WTC11 (cell line): ENCODE measurements around the gene FGD3. TPM values are rescaled to one million over a fixed set of nuclear protein-coding genes. Genes with fewer than 3 reads are reported as not detected.

Source experiments
- ATAC-seq: fragments of 200-7000 bp; cut with Tn5 transposase; 2 replicates; pipeline ENCODE4 v1.10.0; 2021; ENCODE audit warnings: mild to moderate bottlenecking, moderate library complexity
- CTCF ChIA-PET: fragments of 300-600 bp; sonication (Branson Sonifier 250); formaldehyde crosslinking; loops from one replicate; lab custom pipeline; 2021; ENCODE audit warnings: antibody characterized with exemption; lab: Charles Lee
- POLR2A ChIA-PET: fragments of 350-600 bp; sonication (Branson Sonifier 250); formaldehyde crosslinking; loops from one replicate; lab custom pipeline; 2021; ENCODE audit warnings: antibody characterized with exemption; lab: Charles Lee
- DNase-seq: peaks from one replicate; pipeline ENCODE4 v3.0.0; 2021; ENCODE audit warnings: low spot score
- H3K27ac Mint-ChIP-seq: 2 replicates; pipeline ENCODE4 v1.8.0; 2021; ENCODE audit warnings: mixed read lengths
- H3K27me3 Mint-ChIP-seq: 2 replicates; pipeline ENCODE4 v1.8.0; 2021; ENCODE audit warnings: low read depth, mild to moderate bottlenecking, moderate library complexity, mixed read lengths
- H3K36me3 Mint-ChIP-seq: 2 replicates; pipeline ENCODE4 v1.8.0; 2021; ENCODE audit warnings: mixed read lengths
- H3K4me1 Mint-ChIP-seq: 2 replicates; pipeline ENCODE4 v1.8.0; 2022; ENCODE audit warnings: mixed read lengths
- H3K4me3 Mint-ChIP-seq: 2 replicates; pipeline ENCODE4 v1.8.0; 2021; ENCODE audit warnings: mild to moderate bottlenecking, moderate library complexity, mixed read lengths
- H3K9me3 Mint-ChIP-seq: 2 replicates; pipeline ENCODE4 v1.8.0; 2021; ENCODE audit warnings: mixed read lengths
- CREB1 ChIP-seq: sonication (generic); formaldehyde crosslinking; IDR thresholded peaks from 2 replicates; pipeline ENCODE4 v1.8.0; 2023; ENCODE audit warnings: mild to moderate bottlenecking, missing genetic modification reagents
- ELF4 ChIP-seq: sonication (generic); formaldehyde crosslinking; IDR thresholded peaks from 2 replicates; pipeline ENCODE4 v1.8.1; 2022; ENCODE audit warnings: low read depth, mild to moderate bottlenecking, moderate library complexity, missing genetic modification reagents
- FOXK1 ChIP-seq: sonication (generic); formaldehyde crosslinking; IDR thresholded peaks from 2 replicates; pipeline ENCODE4 v1.8.0; 2022; ENCODE audit warnings: mild to moderate bottlenecking, moderate library complexity, missing genetic modification reagents
- HMGA2 ChIP-seq: fragments of 250-450 bp; sonication (Bioruptor Pico); IDR thresholded peaks from 2 replicates; pipeline ENCODE4 v1.4.0; 2021; ENCODE audit warnings: mild to moderate bottlenecking, moderate library complexity
- HMGXB4 ChIP-seq: sonication (generic); formaldehyde crosslinking; IDR thresholded peaks from 2 replicates; pipeline ENCODE4 v1.8.1; 2023; ENCODE audit warnings: mild to moderate bottlenecking, moderate library complexity, missing genetic modification reagents
- IRF2 ChIP-seq: sonication (generic); formaldehyde crosslinking; IDR thresholded peaks from 2 replicates; pipeline ENCODE4 v1.8.0; 2022; ENCODE audit warnings: low read depth, missing genetic modification reagents, borderline replicate concordance
- MLX ChIP-seq: sonication (generic); formaldehyde crosslinking; IDR thresholded peaks from 2 replicates; pipeline ENCODE4 v1.8.1; 2023; ENCODE audit warnings: mild to moderate bottlenecking, missing genetic modification reagents, moderate library complexity
- NFE2L1 ChIP-seq: sonication (generic); formaldehyde crosslinking; IDR thresholded peaks from 2 replicates; pipeline ENCODE4 v1.8.1; 2023; ENCODE audit warnings: missing genetic modification reagents
- PREB ChIP-seq: sonication (generic); formaldehyde crosslinking; IDR thresholded peaks from 2 replicates; pipeline ENCODE4 v1.8.1; 2022; ENCODE audit warnings: mild to moderate bottlenecking, missing genetic modification reagents, moderate library complexity, borderline replicate concordance
- RORB ChIP-seq: fragments of 250-450 bp; sonication (Bioruptor Pico); IDR thresholded peaks from 2 replicates; pipeline ENCODE4 v1.9.0; 2021; ENCODE audit warnings: mild to moderate bottlenecking
- SMAD3 ChIP-seq: sonication (generic); formaldehyde crosslinking; IDR thresholded peaks from 2 replicates; pipeline ENCODE4 v1.8.0; 2022; ENCODE audit warnings: missing genetic modification reagents, mild to moderate bottlenecking, borderline replicate concordance
- SP1 ChIP-seq: sonication (generic); formaldehyde crosslinking; conservative IDR thresholded peaks from 2 replicates; pipeline ENCODE4 v1.8.1; 2022; ENCODE audit warnings: missing genetic modification reagents
- STAT6 ChIP-seq: sonication (generic); formaldehyde crosslinking; conservative IDR thresholded peaks from 2 replicates; pipeline ENCODE4 v1.8.1; 2023; ENCODE audit warnings: mild to moderate bottlenecking, low read depth, missing genetic modification reagents, moderate library complexity
- ZBTB21 ChIP-seq: sonication (generic); formaldehyde crosslinking; IDR thresholded peaks from 2 replicates; pipeline ENCODE4 v1.8.1; 2023; ENCODE audit warnings: mild to moderate bottlenecking, missing genetic modification reagents, borderline replicate concordance
- ZNF121 ChIP-seq: sonication (generic); formaldehyde crosslinking; IDR thresholded peaks from 2 replicates; pipeline ENCODE4 v1.8.0; 2023; ENCODE audit warnings: missing genetic modification reagents
- ZNF232 ChIP-seq: sonication (generic); formaldehyde crosslinking; IDR thresholded peaks from 2 replicates; pipeline ENCODE4 v1.8.0; 2022; ENCODE audit warnings: mild to moderate bottlenecking, missing genetic modification reagents
- ZNF423 ChIP-seq: fragments of 250-450 bp; sonication (Bioruptor Pico); IDR thresholded peaks from 2 replicates; pipeline ENCODE4 v2.1.2; 2022; ENCODE audit warnings: mild to moderate bottlenecking, moderate library complexity
- total RNA-seq: library from RNA; stranded (reverse); gene quantifications from 3 replicates; pipeline ENCODE4 v1.2.3, GENCODE V29; 2021
- TF ChIP-seq, protein P1 (sequence below): sonication (generic); formaldehyde crosslinking; IDR thresholded peaks from 2 replicates; pipeline ENCODE4 v1.8.1; 2023; ENCODE audit warnings: mild to moderate bottlenecking, missing genetic modification reagents, borderline replicate concordance

Gene FGD3
- total RNA-seq, 1 experiment from 2014 or later, result 1.9 TPM

- POLR2A ChIA-PET, result interaction anchor here (0.6 kb wide), 1 partner anchor 392 kb away, joined by 3 read pairs; no protein-coding TSS in a partner anchor
- no peaks in the 10 kb centered on the region for H3K36me3 Mint-ChIP-seq
- H3K27me3 Mint-ChIP-seq, result peaks cover 18% of the 10 kb centered on the region
- H3K4me3 Mint-ChIP-seq, result peak overlapping the region; percentile 51
- H3K27ac Mint-ChIP-seq, result no peak overlapping the region
- CTCF ChIA-PET, result interaction anchor here (1.0 to 1.6 kb wide), 3 partner anchors 21 to 54 kb away, joined by 3 to 7 read pairs (median 4); no protein-coding TSS in a partner anchor
- ATAC-seq (no peak), DNase-seq (no peak)
- TF ChIP-seq ZNF121 (CRISPR knock-in tag), result no peak
- TF ChIP-seq MLX (CRISPR knock-in tag), result no peak
- no peak for TF ChIP-seq HMGA2 (CRISPR knock-in tag)
- TF ChIP-seq, protein P1, sequence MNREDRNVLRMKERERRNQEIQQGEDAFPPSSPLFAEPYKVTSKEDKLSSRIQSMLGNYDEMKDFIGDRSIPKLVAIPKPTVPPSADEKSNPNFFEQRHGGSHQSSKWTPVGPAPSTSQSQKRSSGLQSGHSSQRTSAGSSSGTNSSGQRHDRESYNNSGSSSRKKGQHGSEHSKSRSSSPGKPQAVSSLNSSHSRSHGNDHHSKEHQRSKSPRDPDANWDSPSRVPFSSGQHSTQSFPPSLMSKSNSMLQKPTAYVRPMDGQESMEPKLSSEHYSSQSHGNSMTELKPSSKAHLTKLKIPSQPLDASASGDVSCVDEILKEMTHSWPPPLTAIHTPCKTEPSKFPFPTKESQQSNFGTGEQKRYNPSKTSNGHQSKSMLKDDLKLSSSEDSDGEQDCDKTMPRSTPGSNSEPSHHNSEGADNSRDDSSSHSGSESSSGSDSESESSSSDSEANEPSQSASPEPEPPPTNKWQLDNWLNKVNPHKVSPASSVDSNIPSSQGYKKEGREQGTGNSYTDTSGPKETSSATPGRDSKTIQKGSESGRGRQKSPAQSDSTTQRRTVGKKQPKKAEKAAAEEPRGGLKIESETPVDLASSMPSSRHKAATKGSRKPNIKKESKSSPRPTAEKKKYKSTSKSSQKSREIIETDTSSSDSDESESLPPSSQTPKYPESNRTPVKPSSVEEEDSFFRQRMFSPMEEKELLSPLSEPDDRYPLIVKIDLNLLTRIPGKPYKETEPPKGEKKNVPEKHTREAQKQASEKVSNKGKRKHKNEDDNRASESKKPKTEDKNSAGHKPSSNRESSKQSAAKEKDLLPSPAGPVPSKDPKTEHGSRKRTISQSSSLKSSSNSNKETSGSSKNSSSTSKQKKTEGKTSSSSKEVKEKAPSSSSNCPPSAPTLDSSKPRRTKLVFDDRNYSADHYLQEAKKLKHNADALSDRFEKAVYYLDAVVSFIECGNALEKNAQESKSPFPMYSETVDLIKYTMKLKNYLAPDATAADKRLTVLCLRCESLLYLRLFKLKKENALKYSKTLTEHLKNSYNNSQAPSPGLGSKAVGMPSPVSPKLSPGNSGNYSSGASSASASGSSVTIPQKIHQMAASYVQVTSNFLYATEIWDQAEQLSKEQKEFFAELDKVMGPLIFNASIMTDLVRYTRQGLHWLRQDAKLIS (CRISPR knock-in tag), result no peak
- peaks cover 62% of the 10 kb centered on the region for H3K4me1 Mint-ChIP-seq
- no peaks in the 10 kb centered on the region for H3K9me3 Mint-ChIP-seq
These were observed 110.5 kb downstream of the FGD3 start for GRCh38 chr9:93057703-93058354.

GRCh38 chr9:93058355-93059010, 111.2 kb downstream of the FGD3 start, which contains the start of gene SUSD3:
TSS of gene SUSD3 (plus strand) at chr9:93058701. CDS start at chr9:93058743, 42 bp downstream.
- DNase-seq, result peak; percentile 89
- ChIA-PET POLR2A (interaction anchor here (1.0 kb wide), 1 partner anchor 51 kb away, joined by 3 read pairs; no protein-coding TSS in a partner anchor), CTCF (interaction anchor here (1.4 to 2.4 kb wide), 4 partner anchors 21 to 96 kb away, joined by 4 to 9 read pairs (median 6); no protein-coding TSS in a partner anchor)
- Mint-ChIP-seq H3K27me3 (peaks cover 18% of the 10 kb centered on the region), H3K9me3 (no peaks in the 10 kb centered on the region), H3K4me3 (peak within 1 kb of the TSS; percentile 68), H3K27ac (no peak within 1 kb of the TSS), H3K36me3 (no peaks in the 10 kb centered on the region), H3K4me1 (peaks cover 56% of the 10 kb centered on the region)
- ATAC-seq, result peak; percentile 87
- no peak for TF ChIP-seq IRF2 (CRISPR knock-in tag)
- TF ChIP-seq ZNF423 (CRISPR knock-in tag), result no peak
- no peak for TF ChIP-seq CREB1
- no peak for TF ChIP-seq ELF4
- TF ChIP-seq HMGXB4 (CRISPR knock-in tag), result peak; percentile 48; the same call in 1 of the 2 replicates
- peak; percentile 71 for TF ChIP-seq SP1 (CRISPR knock-in tag)
- no peak for TF ChIP-seq RORB (CRISPR knock-in tag)

GRCh38 chr9:93059011-93059714, 111.8 kb downstream of the FGD3 start:
- Mint-ChIP-seq H3K36me3 (no peaks in the 10 kb centered on the region), H3K27ac (no peak overlapping the region), H3K9me3 (no peaks in the 10 kb centered on the region), H3K27me3 (peaks cover 18% of the 10 kb centered on the region), H3K4me1 (peaks cover 49% of the 10 kb centered on the region), H3K4me3 (peak overlapping the region; percentile 68)
- DNase-seq, result no peak
- CTCF ChIA-PET, result interaction anchor here (0.8 to 2.4 kb wide), 7 partner anchors 20 to 95 kb away, joined by 3 to 9 read pairs (median 3); no protein-coding TSS in a partner anchor
- ATAC-seq, result peak; percentile 4; the same call in 1 of the 2 replicates
- POLR2A ChIA-PET, result interaction anchor here (1.0 kb wide), 1 partner anchor 51 kb away, joined by 3 read pairs; no protein-coding TSS in a partner anchor
- no peak for TF ChIP-seq RORB (CRISPR knock-in tag)
- no peak for TF ChIP-seq PREB (CRISPR knock-in tag)
- no peak for TF ChIP-seq STAT6 (CRISPR knock-in tag)
- no peak for TF ChIP-seq SMAD3 (CRISPR knock-in tag)
- TF ChIP-seq NFE2L1, result no peak
- no peak for TF ChIP-seq ZNF232 (CRISPR knock-in tag)
- TF ChIP-seq FOXK1 (CRISPR knock-in tag), result no peak
- TF ChIP-seq ZBTB21 (CRISPR knock-in tag), result no peak
